HepG2 (cell line): ENCODE measurements around the gene RPTOR. TPM values are rescaled to one million over a fixed set of nuclear protein-coding genes. Genes with fewer than 3 reads are reported as not detected.

Experiments used
- ATAC-seq: fragments of 200-7000 bp; cut with Tn5 transposase; 3 replicates; pipeline ENCODE4 v1.9.1; 2020; ENCODE audit warnings: mild to moderate bottlenecking, moderate library complexity
- BruUV-seq: library from RNA; stranded (reverse); fragments of 400-500 nt; replicated peaks from 2 replicates; lab custom pipeline; 2021; lab: Mats Ljungman, UMichigan
- CTCF ChIA-PET: fragments of 300-600 bp; formaldehyde crosslinking; extraction: SDS; loops from one replicate; lab custom pipeline; 2021; ENCODE audit warnings: low total read pairs, inconsistent platforms, low intra/inter-chr PET ratio; lab: Yijun Ruan, JAX
- POLR2A ChIA-PET: fragments of 350-600 bp; sonication (Branson Sonifier 250); formaldehyde crosslinking; loops from one replicate; lab custom pipeline; 2020; ENCODE audit warnings: antibody characterized with exemption, inconsistent platforms; lab: Yijun Ruan, JAX
- DNase-seq: peaks from one replicate; pipeline ENCODE4 v3.0.0-alpha.2; 2015; ENCODE audit warnings: low spot score
- FAIRE-seq: peaks from 3 replicates; lab custom pipeline; 2011; peaks lifted over from hg19 to GRCh38; lab: Jason Lieb, UNC
- H2AFZ ChIP-seq: one replicate; pipeline ENCODE4 v1.6.1; 2011; ENCODE audit warnings: low read length, inconsistent platforms
- H3K27ac ChIP-seq: fragments of 300-600 bp; 3 replicates; pipeline ENCODE4 v1.8.0; 2011; ENCODE audit warnings: mixed run types, mild to moderate bottlenecking, mixed read lengths, low read length, inconsistent platforms; ENCODE audit not compliant: insufficient read depth; ENCODE audit errors: extremely low read length
- H3K27me3 ChIP-seq, 2 experiments: fragments of 200-600 bp in 1 of 2; 2 replicates in 1 of 2; 3 replicates in 1 of 2; pipeline versions ENCODE4 v1.6.0 to v1.8.0; 2011; ENCODE audit warnings: low read length in 2 of 2, mild to moderate bottlenecking in 2 of 2, moderate library complexity in 2 of 2, inconsistent platforms in 1 of 2; ENCODE audit not compliant: insufficient read depth in 2 of 2, control insufficient read depth in 1 of 2
- H3K36me3 ChIP-seq, 2 experiments: fragments of 200-600 bp in 1 of 2; replicated peaks in 1 of 2; 2 replicates in 1 of 2; 3 replicates in 1 of 2; pipeline versions ENCODE4 v1.5.1 to v1.8.0; 2011; ENCODE audit warnings: low read length in 2 of 2, inconsistent platforms in 1 of 2; ENCODE audit not compliant: insufficient read depth in 2 of 2, control insufficient read depth in 1 of 2
- H3K4me1 ChIP-seq: 2 replicates; pipeline ENCODE4 v1.5.1; 2012; ENCODE audit warnings: low read length, inconsistent platforms; ENCODE audit not compliant: insufficient read depth
- H3K4me2 ChIP-seq: 2 replicates; pipeline ENCODE4 v1.6.0; 2011; ENCODE audit warnings: low read depth, low read length, inconsistent platforms
- H3K4me3 ChIP-seq, 3 experiments: fragments of 200-600 bp in 1 of 3; sonication (generic), shearing (Covaris generic) in 1 of 3; replicated peaks in 1 of 3; 2 replicates each; pipeline ENCODE4 v1.5.1; 2011 to 2016; ENCODE audit warnings: low read length in 3 of 3, inconsistent platforms in 2 of 3, low read depth in 2 of 3, mild to moderate bottlenecking in 2 of 3, control low read depth in 1 of 3, mixed read lengths in 1 of 3; ENCODE audit not compliant: insufficient read depth in 1 of 3
- H3K79me2 ChIP-seq: one replicate; pipeline ENCODE4 v1.6.1; 2011; ENCODE audit warnings: low read length, inconsistent platforms; ENCODE audit not compliant: insufficient read depth
- H3K9ac ChIP-seq: 2 replicates; pipeline ENCODE4 v1.6.0; 2011; ENCODE audit warnings: mild to moderate bottlenecking, low read depth, low read length, inconsistent platforms; ENCODE audit not compliant: insufficient read depth
- H3K9me3 ChIP-seq: 2 replicates; pipeline ENCODE4 v1.5.1; 2012; ENCODE audit warnings: mild to moderate bottlenecking, low read length
- H4K20me1 ChIP-seq: 2 replicates; pipeline ENCODE4 v1.6.0; 2011; ENCODE audit warnings: inconsistent platforms, mild to moderate bottlenecking, low read length, moderate library complexity; ENCODE audit not compliant: insufficient read depth
- IRX3 ChIP-seq: sonication (generic); formaldehyde crosslinking; IDR thresholded peaks from 2 replicates; pipeline ENCODE4 v1.8.1; 2023; ENCODE audit warnings: mild to moderate bottlenecking, low read depth, missing genetic modification reagents, borderline replicate concordance
- TMF1 ChIP-seq: sonication (generic); formaldehyde crosslinking; IDR thresholded peaks from 2 replicates; pipeline ENCODE4 v1.8.1; 2022; ENCODE audit warnings: low read depth, missing genetic modification reagents
- ZBTB34 ChIP-seq: sonication (generic); formaldehyde crosslinking; IDR thresholded peaks from 2 replicates; pipeline ENCODE4 v1.8.0; 2022; ENCODE audit warnings: mild to moderate bottlenecking, missing genetic modification reagents
- ZFYVE20 ChIP-seq: sonication (generic); formaldehyde crosslinking; IDR thresholded peaks from 2 replicates; pipeline ENCODE4 v1.8.0; 2023; ENCODE audit warnings: low read depth, mild to moderate bottlenecking, moderate library complexity, missing genetic modification reagents, borderline replicate concordance
- ZNF326 ChIP-seq: sonication (generic); formaldehyde crosslinking; IDR thresholded peaks from 2 replicates; pipeline ENCODE4 v1.4.0; 2020; ENCODE audit warnings: missing genetic modification reagents, borderline replicate concordance
- ZNF589 ChIP-seq: sonication (generic); formaldehyde crosslinking; conservative IDR thresholded peaks from 2 replicates; pipeline ENCODE4 v1.8.0; 2022; ENCODE audit warnings: mild to moderate bottlenecking, moderate library complexity, missing genetic modification reagents
- ZZZ3 ChIP-seq: sonication (generic); formaldehyde crosslinking; IDR thresholded peaks from 2 replicates; pipeline ENCODE4 v1.4.0; 2020; ENCODE audit warnings: missing genetic modification reagents, mild to moderate bottlenecking, borderline replicate concordance
- WGBS: methylation state at CpG from one replicate; pipeline ENCODE4 v1.1.6; 2017; ENCODE audit warnings: low lambda C conversion rate; 5-methylcytosine and 5-hydroxymethylcytosine counted together
- in situ Hi-C: cut with HindIII; loops from 2 replicates; pipeline ENCODE4 v1.10.0; 2017; ENCODE audit warnings: low pct_unique_long_range_greater_than_20kb; ENCODE audit not compliant: extremely low pct_ligation_motif_present
- intact Hi-C: fragments of 100-400 bp; cut with micrococcal nuclease; formaldehyde crosslinking; loops from one replicate; pipeline ENCODE4 v1.10.0; 2022; ENCODE audit not compliant: unreplicated experiment
- polyA plus RNA-seq, 8 experiments: library from polyadenylated mRNA; depleted of rRNA in 3 of 8; stranded (reverse) in 7 of 8; unstranded in 1 of 8; fragments of >200 nt; fragmentation: Illumina TruSeq in 4 of 8; extraction: Trizol in 4 of 8; gene quantifications; 2 replicates each; pipeline versions ENCODE4 v1.2.1 to v1.2.3, GENCODE V29; 2011 to 2016; ENCODE audit warnings: low read depth in 4 of 8, missing spikeins in 1 of 8, mixed read lengths in 1 of 8; ENCODE audit not compliant: insufficient read depth in 1 of 8
- total RNA-seq, 5 experiments: library from RNA; depleted of rRNA; stranded (reverse); fragments of >200 nt; fragmentation: Illumina TruSeq; extraction: Trizol; gene quantifications; 2 replicates each; pipeline ENCODE4 v1.2.3, GENCODE V29; 2016; ENCODE audit warnings: low read depth in 1 of 5
- TF ChIP-seq, protein P1 (sequence below): sonication (generic); formaldehyde crosslinking; IDR thresholded peaks from 2 replicates; pipeline ENCODE4 v1.5.1; 2020; ENCODE audit warnings: mild to moderate bottlenecking, missing genetic modification reagents, moderate library complexity

RPTOR gene
- total and polyA plus RNA-seq, 2 of the 13 experiments (the other 11 are each of a cell fraction or from before 2014, with no cell fraction given), result 6.6 to 25.3 TPM

- Histone ChIP-seq H3K4me2 (no peak overlapping the region), H3K9me3 (no peaks in the 10 kb centered on the region), H4K20me1 (no peaks in the 10 kb centered on the region), H3K36me3 (peaks cover 12 to 40% of the 10 kb centered on the region in 2 experiments; a peak in 4 of 5 replicates), H3K27ac (no peak overlapping the region), H3K27me3 (no peaks in the 10 kb centered on the region), H3K79me2 (peaks cover 2% of the 10 kb centered on the region), H2AFZ (no peak overlapping the region), H3K9ac (no peak overlapping the region), H3K4me3 (no peak overlapping the region), H3K4me1 (peaks cover 36% of the 10 kb centered on the region)
- BruUV-seq, result no TSS peak
- CTCF ChIA-PET, result no interaction called here
- no peak for FAIRE-seq
- intact Hi-C loops (no loop called here), in situ Hi-C loops (no loop called here)
- DNase-seq, result no peak
- WGBS, result 97% methylated on average over 12 of the region's 12 CpGs
- TF ChIP-seq, protein P1, sequence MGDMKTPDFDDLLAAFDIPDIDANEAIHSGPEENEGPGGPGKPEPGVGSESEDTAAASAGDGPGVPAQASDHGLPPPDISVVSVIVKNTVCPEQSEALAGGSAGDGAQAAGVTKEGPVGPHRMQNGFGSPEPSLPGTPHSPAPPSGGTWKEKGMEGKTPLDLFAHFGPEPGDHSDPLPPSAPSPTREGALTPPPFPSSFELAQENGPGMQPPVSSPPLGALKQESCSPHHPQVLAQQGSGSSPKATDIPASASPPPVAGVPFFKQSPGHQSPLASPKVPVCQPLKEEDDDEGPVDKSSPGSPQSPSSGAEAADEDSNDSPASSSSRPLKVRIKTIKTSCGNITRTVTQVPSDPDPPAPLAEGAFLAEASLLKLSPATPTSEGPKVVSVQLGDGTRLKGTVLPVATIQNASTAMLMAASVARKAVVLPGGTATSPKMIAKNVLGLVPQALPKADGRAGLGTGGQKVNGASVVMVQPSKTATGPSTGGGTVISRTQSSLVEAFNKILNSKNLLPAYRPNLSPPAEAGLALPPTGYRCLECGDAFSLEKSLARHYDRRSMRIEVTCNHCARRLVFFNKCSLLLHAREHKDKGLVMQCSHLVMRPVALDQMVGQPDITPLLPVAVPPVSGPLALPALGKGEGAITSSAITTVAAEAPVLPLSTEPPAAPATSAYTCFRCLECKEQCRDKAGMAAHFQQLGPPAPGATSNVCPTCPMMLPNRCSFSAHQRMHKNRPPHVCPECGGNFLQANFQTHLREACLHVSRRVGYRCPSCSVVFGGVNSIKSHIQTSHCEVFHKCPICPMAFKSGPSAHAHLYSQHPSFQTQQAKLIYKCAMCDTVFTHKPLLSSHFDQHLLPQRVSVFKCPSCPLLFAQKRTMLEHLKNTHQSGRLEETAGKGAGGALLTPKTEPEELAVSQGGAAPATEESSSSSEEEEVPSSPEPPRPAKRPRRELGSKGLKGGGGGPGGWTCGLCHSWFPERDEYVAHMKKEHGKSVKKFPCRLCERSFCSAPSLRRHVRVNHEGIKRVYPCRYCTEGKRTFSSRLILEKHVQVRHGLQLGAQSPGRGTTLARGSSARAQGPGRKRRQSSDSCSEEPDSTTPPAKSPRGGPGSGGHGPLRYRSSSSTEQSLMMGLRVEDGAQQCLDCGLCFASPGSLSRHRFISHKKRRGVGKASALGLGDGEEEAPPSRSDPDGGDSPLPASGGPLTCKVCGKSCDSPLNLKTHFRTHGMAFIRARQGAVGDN, result 0 out of 2 replicates have a peak, but pooled peaks have one; percentile 17
- TF ChIP-seq ZNF589 (CRISPR knock-in tag), result no peak
- POLR2A ChIA-PET, result no interaction called here
- no peak for ATAC-seq
These were observed 248.8 kb downstream of the RPTOR start for GRCh38 chr17:80793421-80793820.

GRCh38 chr17:80793851-80794267 is 249.2 kb downstream of the RPTOR start:
- Histone ChIP-seq H3K27ac (no peak overlapping the region), H3K36me3 (peaks cover 12 to 42% of the 10 kb centered on the region in 2 experiments; a peak in 4 of 5 replicates), H3K27me3 (no peaks in the 10 kb centered on the region), H3K9ac (no peak overlapping the region), H3K4me2 (no peak overlapping the region), H3K79me2 (peaks cover 2% of the 10 kb centered on the region), H3K4me1 (peaks cover 36% of the 10 kb centered on the region), H3K9me3 (no peaks in the 10 kb centered on the region), H3K4me3 (no peak overlapping the region), H4K20me1 (no peaks in the 10 kb centered on the region), H2AFZ (no peak overlapping the region)
- DNase-seq (no peak), ATAC-seq (no peak), FAIRE-seq (no peak)
- BruUV-seq, result no TSS peak
- ChIA-PET CTCF (no interaction called here), POLR2A (no interaction called here)
- intact Hi-C loops, result no loop called here
- in situ Hi-C loops, result no loop called here
- 91% methylated on average over 5 of the region's 5 CpGs for WGBS
- no peak for TF ChIP-seq TMF1 (CRISPR knock-in tag)
- TF ChIP-seq ZBTB34, result no peak
- TF ChIP-seq IRX3 (CRISPR knock-in tag), result no peak
- TF ChIP-seq ZFYVE20 (CRISPR knock-in tag), result no peak
- TF ChIP-seq ZZZ3 (CRISPR knock-in tag), result no peak
- no peak for TF ChIP-seq ZNF326
